HG03342 (cell line): Measurements from ENCODE around the gene PM20D1.
"Not testable (repeated sequence)": the region's sequence is repeated elsewhere in the genome, so short reads cannot be mapped to it uniquely, and the experiment has no call there.

Source experiments
- ATAC-seq: cut with Tn5 transposase; IDR thresholded peaks from one replicate; pipeline ENCODE4 v1.9.1; 2021; ENCODE audit warnings: mild to moderate bottlenecking, moderate library complexity; ENCODE audit not compliant: unreplicated experiment

The PM20D1 gene

DNA sequence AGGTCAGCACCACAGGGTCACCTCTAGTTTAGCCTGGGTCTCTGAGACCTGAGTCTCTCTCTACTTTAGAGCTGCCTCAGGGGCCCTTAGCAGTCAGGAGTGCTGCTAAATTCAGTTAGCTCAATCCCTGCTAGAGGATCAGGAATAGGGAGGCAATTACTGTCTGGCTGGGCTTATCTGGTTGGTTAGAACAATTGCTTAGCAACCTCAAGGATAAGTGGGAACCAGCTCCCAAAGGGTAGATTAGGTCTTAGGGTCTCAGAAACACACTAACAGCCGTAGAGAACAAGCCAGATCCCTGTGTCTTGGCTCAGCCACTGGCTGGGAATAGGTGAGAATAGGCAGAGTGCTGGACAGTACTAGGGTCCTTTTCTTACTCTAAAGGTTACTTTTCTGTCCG, 7.7 kb downstream of the PM20D1 start:
- no peak for ATAC-seq

DNA sequence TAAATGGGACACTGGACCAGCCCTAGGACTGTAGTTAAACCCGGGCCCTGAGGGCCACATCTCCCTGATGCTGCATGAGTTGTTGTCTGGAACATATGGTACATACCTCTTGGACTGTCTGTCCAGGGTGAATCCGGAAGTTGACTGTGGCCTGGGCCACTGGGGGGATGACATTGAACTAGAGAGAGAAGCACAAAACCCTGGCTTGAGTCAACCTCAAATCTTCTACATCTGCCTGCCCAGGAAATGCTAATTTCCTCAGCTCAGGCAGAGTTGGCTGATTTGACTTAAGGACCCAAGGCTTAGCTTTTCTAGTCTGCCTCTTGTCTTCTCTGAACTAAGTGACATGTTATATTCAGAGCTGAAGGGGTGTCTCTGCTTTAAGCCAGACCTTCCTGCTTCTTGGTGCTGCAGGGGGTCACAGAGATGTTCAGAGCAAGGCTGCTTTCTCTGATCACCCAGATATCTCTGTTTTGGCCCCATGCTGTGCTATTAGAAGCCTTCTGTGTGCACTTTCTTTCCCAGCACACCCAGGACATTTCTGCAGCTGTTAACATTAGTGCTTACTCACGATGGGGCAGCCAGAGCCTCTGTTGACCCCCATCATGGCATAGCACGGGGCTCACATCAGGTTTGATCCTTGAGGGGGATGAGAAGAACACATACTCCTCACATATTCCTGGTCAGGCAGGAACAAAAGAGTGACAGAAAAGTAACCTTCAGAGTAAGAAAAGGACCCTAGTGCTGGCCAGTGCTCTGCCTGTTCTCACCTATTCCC, 9.6 kb downstream of the PM20D1 start:
- no peak for ATAC-seq

DNA sequence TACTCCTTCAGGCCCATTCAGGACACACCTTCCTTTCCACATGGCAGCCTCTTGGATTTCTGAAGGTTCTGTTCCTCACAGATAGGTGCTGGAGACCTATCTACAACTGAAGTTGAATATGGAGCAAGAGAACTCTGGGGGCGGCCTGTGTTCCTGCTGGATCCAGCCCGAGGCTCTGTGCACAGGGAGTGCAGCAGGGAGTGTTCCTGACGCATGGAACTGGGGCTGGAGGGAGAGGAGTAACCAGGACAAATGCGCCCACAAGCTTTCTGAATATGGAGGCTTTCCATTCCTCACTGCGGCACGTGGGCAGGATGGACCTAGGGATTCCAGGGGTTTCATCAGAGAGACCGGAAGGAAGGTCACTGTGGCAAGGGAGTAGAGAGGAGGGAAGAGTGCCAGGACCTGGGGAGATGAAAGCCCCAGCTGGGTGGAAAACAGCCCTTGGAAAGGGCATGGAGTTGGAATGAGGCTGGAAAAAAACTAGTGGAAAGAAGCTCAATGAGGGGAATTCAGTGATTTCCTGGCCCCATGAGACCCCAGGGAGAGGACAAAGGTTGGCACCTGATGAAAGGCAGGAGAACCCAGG, 12.5 kb downstream of the PM20D1 start:
- no peak for ATAC-seq

DNA sequence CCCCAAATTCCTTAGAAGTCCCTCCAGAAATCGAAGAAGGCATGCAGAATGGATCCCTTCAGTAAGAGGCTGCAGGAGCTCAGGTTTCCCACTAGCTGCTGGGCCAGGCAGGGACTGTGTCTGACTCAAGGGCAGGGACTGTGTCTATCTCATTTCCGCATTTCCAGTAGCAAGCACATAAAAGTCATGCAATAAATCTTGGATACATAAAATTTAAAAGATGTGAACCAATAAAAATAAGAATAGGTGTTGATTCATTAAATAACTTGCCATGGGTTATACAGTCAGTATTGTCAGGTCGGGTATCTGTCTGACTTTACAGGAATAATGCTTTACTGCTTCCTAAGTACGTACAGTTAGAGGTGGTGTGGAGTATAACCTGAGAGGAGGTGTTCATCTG, 15.2 kb downstream of the PM20D1 start:
- ATAC-seq = no peak

DNA sequence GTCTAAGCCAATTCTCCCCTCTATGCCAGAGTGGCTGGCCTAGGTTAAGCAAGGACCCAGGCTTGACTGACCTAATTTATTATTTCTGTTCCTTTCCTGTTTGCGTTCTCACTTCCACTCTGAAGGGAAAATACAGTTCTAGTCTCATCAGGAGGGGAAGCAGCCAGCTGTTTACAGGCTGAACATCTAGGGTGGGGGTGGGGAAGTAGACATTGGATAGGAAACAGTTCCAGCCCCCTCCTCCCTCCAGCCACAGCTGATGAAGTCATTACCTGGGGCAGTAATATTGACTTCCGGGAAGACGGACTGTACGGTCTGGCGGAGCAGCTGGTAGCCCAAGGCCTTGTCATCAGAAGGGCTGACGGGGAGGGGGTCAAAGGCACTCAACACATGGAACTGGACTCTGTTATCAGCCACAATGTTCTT, 17.6 kb downstream of the PM20D1 start:
- ATAC-seq = no peak

DNA sequence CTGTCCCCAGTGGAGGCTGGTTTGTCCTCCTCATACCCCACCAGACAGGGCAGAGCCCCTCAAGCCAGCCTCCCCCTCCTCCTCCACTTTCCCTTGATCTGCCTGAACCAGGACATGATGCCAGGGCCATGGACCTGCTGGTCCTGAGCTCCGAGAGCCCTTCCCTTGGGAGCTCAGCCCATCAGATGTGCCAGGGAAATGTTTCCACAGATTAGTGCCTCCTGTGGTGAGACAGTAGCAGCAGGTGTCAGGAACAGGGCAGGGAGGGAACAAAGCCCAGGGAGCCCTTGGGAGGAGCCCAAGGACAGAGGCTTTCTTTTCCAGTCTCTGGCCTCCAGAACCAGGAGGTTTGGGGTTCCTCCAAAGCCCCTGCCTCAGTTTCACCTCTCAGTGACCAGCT, 22.3 kb downstream of the PM20D1 start:
- no peak for ATAC-seq

DNA sequence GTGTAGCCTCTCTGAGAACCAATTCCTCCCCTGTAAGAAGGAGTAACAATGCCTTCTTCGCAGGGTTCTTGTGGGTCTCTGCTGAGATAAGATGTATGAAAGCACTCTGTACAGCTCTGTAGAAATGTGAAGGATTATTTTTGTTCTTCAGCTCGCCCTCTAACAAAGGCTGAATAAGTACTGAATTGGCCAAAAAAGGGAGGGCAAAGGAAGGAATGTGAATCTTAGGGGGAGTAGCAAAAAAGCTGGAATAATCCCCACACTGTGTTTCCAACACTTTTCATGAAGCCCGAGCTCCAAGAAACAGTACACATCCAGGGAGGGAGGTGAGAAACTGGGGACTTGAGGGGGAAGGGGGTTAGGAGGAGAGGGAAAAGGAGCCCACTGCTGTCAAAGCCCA, 22.9 kb downstream of the PM20D1 start:
- no peak for ATAC-seq

DNA sequence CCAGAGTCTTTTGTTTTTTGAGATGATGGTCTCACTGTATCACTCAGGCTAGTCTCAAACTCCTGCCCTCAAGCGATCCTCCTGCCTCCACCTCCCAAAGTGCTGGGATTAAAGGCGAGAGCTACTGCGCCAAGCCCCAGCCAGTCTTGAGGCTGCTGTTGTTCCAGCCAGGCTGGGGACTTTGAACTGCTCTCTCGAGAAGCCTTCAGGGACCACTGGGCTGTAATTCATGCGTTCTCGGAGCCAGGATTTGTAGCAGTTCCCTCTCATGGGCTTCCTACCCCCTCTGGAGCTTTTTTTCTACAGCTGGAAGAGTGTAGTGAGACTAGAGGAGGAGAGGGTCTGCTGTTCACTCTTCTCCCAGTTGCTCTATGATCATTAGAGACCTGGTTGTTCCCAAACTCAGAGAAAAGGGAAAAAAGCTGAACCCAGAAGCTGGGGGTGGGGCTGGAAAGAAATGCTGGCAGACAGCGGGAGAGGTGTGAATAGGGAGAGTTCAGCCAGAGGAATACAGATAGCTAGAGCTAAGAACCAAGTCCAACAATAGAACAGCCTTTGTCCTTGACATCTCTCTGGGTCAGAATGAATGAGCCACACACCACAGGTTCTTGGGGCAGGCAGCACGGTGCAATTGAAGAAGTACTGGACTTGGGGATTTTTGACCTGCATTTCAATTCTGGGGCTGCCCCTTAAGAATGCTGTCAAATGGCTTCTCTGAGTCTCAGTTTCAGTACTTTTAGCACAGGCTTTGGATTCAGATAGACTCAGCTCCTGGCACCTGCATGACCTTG, 23.7 kb downstream of the PM20D1 start:
- no peak for ATAC-seq

DNA sequence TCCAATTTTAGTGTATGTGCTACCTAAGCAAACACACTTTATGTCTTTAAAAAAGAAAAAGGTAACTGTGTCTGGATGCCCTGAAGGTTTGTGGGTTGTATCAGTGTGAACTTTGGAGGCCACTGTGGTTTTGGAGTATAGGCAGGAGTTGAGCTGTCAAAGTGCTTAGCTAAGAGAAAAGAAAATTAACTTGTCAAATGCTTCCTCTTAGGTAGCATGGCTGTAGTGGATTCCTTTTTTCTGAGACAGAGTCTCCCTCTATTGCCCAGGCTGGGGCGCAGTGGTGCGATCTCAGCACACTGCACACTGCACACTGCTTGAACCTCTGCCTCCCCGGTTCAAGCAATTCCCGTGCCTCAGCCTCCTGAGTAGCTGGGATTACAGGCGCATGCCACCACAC, 25.8 kb downstream of the PM20D1 start:
- no peak for ATAC-seq

DNA sequence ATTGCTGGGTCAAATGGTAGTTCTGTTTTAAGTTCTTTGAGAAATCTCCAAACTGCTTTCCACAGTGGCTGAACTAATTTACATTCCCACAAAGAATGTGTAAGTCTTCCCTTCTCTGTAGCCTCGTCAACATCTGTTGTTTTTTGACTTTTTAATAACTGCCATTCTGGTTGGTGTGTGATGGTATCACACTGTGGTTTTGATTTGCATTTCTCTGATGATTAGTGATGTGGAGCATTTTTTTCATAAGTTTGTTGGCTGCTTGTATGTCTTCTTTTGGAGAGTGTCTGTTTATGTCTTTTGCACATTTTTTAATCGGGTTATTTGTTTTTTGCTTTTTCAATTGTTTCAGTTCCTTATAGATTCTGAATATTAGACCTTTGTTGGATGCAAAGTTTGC, 26.7 kb downstream of the PM20D1 start:
- ATAC-seq = not testable (repeated sequence)

DNA sequence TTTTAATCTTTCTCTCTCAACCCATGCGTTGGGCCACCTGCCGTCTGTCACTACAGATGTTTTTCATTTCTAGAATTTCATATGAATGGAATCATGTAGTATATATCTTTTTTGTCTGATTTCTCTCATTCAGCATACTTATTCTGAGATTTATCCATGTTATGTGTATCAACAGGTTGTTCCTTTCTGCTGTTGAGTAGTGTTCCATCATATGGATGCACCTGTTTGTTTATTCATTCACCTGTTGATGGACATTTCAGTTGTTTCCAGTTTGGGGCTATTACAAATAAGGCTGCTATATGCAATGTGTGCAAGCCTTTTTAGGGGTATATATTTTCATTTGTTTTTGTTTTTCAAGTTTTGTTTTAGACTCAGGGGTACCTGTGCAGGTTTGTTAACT, 27.5 kb downstream of the PM20D1 start:
- ATAC-seq = no peak

DNA sequence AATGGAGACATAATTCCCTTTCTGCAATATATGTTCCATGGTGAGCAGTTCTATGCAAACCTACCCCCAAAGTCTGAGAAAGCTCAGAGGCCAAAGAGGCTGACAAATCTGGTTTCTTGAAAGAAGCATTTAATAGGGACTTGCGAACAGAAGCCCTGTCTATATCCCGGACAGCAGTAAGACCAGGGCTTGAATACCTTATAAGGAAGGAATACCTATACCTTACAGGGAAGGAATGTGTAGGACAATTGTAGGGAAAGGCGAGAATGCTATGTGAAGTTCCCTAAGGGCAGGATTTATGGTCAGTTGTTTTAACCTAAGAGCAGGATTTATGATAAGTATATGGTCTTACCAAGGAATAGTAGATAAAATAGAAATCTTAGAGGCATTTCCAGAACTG, 31.9 kb downstream of the PM20D1 start:
- no peak for ATAC-seq

DNA sequence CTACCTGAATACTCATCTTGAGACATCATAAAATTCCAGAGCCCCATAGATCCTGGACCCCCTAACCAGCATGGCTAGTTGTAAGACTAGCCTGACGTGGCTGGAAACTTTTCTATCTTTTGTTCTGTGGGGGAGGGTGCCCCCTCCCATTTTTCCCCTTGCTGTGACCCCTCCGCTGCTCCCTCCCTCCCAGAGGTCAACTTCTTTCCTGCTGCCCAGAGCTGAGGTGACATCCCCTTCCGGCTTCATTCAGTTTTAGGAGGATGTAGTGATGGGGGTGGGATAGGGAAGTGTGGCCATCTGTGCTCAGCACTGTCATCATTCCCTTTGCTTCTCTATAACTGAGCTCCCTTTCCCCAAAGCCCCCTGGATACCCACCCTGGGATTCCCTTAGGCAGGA, 32.6 kb downstream of the PM20D1 start:
- no peak for ATAC-seq

DNA sequence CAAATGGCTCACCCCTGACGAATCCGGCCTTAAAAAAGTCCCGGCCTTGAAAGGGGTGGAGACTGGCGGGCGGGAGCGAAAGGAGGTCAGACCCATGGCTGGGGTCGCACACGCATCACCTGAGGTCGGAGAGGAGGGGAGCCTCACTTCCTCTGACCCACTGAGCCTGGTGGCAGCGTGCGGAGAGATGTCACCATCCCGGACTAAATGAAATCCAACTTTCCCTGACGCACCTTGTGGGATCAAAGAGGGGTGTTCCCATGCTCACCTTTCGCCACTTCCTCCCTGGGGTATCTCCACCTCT, 36.2 kb downstream of the PM20D1 start:
- no peak for ATAC-seq

DNA sequence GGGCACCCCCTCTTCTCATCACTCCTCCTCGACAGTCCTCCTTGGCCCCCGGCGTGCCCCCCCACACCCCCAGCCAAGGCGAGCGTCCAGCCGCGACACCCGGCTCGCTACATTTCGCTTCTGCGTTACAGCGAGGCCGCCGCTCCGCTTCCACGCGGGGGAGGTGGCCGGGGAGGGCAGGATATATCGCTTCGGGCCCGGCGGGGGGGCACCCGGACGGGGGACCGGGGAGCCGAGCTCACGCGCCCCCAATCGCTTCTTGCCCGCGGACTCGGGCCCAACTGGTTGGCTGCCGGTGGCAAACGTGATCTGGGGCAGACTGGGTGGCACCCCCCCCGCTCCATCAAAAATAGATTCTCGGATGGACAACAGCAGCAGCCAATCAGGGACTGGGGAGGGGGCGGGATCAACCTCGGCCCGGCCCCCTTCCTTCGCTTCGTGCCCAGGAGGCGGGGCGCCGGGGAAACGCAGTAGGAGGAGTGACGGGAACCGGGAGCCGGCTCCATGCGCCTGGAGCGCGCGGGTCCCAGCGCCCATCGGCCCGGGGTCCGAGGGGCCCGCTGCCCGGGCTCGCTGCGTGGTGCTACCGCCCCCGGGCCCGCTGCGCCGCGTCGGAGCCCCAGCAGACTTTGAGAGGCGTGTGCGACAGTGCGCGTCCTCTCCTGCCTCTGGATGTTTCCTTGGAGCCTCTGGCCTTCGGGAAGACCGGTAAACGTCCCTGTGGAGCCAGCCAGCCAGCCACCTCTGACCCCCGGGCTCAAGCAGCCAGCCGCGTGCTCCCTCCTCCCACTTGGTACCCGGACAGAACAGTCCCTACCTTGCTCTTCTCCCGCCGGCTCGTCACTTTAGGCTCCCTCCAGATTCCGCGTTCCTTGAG, 36.8 kb downstream of the PM20D1 start, which contains the start of gene SLC41A1:
Gene SLC41A1, minus strand, starts transcription at position 321 of the 877 bp plus-strand sequence. CDS start 2,757 bp downstream, outside the sequence.
- ATAC-seq = peak; percentile 84

DNA sequence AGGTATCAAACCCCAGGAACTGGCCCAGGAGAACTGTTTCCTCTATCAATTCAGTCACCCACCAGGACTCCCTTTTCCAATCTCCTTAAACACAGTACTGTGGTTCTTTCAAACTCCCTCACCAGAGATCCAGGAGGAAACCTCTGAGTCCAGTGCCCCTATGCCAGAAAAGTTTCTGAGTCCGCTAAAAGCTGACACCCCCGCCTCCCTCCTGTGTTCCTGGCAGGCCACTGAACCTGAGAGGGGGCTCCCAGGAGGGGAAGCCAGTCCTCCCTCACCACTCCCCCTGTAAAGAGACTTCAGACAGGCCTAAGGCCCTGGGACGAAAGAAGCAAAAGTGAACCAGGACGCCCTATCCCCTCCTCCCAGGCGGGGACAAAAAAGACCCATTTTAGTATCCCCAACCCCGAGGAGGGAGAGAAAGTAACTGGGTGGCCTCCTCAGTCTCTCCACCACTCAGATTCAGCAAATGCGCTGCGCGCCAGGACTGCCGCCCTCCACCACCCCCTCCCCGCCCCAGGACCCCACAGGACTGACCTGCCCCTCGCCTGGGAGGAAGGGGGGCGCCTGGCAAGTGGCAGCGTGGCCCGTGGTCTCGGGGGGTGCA, 37.6 kb downstream of the PM20D1 start:
- ATAC-seq = peak; percentile 20

DNA sequence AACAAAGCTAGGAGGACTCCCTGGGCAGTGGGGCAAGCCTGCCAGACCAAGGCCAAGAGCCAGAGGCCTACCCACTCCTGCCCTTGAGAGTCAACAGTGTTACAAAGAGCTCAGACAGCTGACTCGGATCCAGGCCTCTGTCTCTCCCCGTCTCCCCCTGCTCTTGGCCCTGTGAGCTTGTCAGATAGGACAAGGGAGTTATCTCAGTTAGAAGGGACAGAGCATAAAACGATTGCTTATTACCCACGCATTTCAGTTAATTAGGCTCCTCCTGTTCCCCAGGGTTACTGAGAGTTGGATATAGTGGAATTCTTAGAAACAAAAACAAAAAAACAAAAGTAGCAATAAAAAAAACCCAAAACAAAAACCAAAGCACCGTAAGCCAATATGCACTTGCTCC, 38.3 kb downstream of the PM20D1 start:
- no peak for ATAC-seq

DNA sequence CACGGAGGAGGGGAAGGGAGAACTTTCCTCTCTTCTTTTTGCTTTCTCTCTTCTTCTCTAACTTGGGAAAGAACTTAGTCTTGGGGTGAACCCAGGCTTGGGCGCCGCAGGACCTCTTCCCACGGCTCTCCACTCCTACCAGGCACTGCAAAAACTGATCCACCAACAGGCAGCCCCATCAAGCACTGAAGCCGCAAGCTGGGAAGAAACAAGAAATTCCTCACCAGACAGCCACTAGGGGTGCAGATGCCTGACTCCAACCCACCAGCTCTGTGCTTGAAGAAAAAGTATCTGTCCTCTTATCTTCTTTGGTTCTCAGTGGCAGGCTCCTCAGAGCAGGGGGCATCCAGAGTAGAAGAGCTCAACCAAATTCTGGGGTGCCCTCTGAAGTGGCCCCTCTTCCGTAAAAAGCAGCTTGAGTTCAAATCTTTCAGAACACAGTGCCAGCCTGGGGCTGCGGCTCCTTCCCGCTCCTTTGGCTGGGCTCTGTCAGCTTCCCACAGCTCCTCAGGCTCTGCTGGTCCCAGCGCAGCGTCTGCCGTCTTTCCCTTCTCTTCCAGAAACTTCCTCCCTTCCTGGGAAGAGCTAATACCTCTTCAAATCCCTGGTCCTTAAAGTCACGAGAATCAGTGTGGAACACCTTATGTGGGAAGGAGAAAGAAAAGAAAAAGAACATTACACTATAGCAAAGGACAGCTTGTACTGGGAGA, 39.3 kb downstream of the PM20D1 start:
- ATAC-seq = no peak

DNA sequence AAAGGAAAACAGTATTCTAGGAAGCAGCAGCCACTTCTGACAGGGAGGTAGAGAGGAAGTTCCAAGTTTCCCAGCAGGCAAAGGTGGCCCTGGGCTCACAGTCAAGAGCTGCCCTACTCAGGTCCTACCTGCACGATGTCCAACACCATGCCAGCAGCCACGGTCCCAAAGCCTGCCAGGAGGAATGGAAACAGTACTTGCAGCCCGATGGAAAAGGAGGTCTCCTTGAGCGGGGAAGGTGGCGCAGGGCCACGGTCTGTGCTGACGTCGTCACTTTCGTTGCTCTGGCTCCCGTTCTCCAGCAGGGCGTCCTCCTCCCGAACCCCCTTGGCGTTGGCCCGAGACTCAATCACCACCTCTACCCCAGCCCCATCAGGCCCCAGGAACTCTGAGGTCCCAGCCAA, 40.0 kb downstream of the PM20D1 start:
- no peak for ATAC-seq

DNA sequence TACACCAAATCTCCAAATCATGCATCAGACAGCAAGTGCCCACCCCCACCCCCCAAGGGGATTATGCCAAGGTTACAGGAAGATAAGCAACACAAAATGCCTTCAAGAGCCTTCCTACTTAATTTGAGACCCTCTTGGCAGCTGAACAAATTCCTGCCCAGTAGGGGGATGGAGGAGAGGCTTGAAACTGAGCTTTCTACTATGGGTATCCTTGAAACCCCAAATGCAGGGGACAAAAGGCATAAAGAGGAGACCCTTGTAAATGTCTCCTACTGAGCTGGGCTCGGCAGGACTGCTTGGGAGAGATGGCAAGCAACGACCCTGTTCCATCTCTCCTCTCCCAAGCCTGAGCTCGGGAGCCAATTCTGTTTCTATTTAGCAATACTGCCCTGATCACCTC, 40.5 kb downstream of the PM20D1 start:
- no peak for ATAC-seq
